Activated CD8-positive, alpha-beta memory T cell treated with anti-CD3 and anti-CD28 coated beads for 1 hour (primary cell): ENCODE data around the gene FBXO36.
"Not testable (repeated sequence)": the region's sequence is repeated elsewhere in the genome, so short reads cannot be mapped to it uniquely, and the experiment has no call there.

Source experiments
- DNase-seq, 2 donors: peaks; one replicate each; pipeline ENCODE4 v3.0.0-alpha.2; 2020; ENCODE audit warnings: low read depth in 1 of 2; ENCODE audit errors: extremely low read depth in 1 of 2

The FBXO36 gene, protein sequence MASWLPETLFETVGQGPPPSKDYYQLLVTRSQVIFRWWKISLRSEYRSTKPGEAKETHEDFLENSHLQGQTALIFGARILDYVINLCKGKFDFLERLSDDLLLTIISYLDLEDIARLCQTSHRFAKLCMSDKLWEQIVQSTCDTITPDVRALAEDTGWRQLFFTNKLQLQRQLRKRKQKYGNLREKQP

DNA sequence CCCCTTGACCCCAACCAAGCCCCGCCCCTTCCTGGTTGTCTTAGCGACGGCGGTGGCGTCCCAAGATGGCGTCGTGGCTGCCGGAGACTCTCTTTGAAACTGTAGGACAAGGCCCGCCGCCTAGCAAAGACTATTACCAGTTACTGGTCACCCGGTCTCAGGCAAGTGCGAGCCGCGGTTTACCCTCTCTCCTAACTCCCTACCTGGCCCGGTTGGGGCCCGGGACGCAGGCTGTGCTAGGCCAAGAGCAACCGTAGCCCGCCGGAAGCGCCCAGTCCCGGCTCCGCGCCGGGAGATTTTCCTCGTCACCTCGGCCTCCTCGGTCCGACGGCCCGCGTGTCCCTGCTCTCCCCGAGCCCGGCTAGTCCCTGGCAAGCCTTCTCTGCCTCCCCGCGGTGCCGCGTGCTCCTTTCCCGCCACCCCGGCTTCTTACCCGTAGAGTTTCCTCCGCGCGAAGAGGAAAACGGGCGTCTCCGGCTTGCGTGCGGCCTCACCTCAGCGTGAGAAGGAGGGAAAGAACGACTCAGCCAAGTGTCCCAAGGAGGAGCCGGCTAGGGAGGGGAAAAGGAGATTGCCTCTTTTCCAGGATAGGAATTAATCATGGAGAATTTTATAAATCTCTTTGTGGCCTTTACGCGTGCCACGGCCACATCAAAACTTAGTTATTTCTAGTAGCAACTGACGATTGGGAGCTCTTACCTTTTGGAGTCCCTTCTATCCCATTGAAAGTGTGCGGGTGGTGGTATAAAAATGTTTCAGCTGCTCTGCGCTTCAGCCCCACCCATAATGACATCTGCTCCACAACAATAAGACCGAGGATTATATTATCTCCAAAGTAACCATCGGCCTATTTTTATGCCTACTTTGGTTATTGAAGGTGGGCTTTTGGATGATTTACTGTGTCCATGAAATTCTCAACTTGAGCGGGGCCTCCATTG, at the start of gene FBXO36:
Gene FBXO36, plus strand, starts transcription at position 55 of the 938 bp plus-strand sequence. Its CDS starts 11 bp downstream, at position 66.
- DNase-seq, result peak in 1 of 2 donors; percentile 82

DNA sequence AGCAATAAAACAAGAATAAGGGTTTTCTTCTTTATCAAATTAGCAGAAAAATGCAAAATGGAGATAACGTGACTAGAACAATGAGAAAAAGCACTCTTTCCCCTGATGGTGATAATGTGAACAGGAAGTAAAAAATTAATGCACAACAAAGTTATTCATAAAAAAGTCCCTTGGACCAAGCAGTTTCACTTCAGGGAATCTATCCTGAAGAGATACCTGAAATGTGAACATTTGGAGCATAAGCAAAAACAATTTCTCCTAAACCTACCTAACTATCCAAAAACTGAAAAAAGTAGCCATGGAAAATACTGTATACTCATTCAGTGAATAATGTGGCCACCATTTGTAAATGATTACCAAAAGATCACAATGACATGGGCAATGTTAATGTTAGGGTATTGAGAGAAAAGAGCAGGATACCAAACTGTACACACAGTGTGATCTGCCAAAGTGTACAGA, 49.2 kb upstream of the FBXO36 start:
- no peak for DNase-seq

DNA sequence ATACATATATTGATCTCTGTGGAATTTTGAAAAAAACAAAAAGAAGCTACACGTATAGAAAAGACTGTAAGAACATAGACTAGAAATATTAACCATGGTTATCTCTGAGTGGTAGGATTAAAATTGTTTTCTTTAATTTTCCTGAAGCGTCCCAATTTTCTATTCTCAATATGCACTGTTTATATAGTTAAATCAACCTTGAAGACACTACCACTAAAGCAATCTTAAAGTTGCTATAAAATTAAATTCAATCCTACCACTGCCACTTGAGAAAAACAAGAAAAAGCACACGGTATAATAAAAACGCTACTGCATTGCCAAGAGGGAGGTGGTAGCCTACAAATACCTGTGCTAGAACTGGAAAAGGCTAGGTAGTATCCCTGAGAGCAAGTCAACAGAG, 47.7 kb upstream of the FBXO36 start:
- DNase-seq, result no peak

DNA sequence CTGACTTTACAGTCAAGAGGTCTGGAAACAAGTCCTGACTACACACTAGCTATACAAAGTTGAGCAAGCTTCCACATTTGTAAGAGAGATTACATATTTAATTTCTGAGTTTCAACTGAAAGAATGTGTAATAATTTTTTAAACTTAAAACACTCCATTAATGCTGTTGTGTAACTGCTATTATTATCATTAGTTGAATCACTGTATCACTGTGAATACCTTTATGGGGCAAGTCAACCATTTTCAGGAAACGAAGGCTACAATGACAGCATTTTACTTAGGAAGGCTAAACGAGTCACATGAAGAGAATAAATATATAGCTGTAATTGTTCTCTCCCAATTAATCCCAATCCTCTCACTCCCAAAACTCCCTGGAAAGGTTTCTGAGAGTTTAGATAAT, 46.8 kb upstream of the FBXO36 start:
- no peak for DNase-seq

DNA sequence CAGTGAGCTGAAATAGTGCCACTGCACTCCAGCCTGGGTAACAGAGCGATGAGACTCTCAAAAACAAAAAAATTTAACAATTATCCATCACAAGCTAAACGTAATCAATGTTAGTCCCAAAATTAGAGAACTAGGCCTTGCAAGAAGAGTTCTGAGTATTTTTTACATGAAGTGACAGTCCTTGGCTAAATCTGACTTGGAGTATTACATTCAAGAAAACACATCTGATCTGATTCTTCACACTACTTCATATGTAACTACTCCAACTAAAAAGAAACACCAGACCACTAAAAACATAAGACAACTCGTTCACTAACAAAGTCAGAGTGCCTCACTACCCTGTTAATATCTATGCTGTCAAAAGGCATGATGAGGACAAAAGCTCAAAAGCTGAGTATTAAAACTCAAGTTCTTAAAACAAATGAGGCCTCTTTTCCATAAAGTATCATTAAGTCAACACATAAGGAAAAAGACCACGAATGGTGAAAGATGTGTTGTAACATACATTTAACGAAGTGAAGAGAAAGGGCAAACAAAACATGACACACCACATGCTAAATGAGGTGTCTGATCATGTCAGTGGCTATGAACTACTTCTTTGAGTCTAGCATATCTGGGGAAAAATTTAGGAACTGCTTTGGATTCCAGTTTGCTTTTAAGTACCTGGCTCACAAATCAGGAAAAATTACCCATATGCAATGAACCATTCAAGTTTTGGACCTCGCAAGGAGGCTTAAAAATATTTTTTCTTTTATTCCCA, 42.9 kb upstream of the FBXO36 start:
- DNase-seq, result no peak

DNA sequence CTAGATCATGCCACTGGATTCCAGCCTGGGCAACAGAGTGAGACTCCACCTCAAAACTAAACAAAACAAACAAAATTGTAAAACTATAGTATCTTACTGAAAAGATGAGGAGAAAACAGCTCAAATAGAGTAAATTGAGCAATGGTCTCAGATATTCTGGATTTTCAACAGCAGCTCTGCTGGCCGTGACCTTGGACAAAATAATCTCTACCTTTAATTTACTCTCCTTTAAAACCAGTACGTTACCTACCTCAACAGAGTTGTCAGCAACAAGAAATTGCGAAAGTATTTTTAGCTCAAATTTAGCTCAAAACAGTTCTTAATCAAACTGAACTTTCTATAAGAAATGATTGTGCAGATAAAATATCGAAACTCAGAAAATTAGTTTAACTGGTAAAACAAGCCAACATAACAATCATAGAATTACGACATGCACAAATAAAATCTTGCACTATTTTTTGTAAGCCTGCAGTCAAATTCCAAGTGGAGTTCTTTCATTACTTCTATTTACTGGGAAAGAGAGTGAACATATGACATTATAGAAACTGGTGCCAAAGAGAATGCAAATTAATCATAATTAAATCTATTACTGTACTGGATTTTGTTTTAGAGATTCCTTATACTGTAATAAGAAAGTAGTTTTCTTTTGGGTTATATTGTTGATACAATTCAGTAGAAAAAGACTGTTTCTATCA, 41.3 kb upstream of the FBXO36 start:
- DNase-seq, result no peak

DNA sequence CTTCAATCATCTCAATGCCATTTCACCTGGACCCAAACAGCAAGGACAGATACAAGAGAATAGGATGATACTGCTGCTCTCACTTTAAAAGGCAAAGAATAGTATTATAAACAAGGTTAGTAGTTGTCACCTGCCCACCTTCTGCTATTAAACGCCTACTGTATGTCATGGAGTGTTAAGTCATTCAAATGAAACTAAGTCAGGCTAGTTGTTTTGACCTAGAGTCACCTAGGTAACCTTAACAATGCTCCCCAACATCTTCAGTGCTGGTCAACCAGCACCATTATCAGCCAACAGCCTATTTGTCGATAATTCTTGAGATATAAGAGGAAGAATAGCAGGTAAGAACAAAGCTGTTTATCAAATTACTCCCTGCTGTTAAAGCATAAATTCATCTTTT, 39.7 kb upstream of the FBXO36 start:
- no peak for DNase-seq

DNA sequence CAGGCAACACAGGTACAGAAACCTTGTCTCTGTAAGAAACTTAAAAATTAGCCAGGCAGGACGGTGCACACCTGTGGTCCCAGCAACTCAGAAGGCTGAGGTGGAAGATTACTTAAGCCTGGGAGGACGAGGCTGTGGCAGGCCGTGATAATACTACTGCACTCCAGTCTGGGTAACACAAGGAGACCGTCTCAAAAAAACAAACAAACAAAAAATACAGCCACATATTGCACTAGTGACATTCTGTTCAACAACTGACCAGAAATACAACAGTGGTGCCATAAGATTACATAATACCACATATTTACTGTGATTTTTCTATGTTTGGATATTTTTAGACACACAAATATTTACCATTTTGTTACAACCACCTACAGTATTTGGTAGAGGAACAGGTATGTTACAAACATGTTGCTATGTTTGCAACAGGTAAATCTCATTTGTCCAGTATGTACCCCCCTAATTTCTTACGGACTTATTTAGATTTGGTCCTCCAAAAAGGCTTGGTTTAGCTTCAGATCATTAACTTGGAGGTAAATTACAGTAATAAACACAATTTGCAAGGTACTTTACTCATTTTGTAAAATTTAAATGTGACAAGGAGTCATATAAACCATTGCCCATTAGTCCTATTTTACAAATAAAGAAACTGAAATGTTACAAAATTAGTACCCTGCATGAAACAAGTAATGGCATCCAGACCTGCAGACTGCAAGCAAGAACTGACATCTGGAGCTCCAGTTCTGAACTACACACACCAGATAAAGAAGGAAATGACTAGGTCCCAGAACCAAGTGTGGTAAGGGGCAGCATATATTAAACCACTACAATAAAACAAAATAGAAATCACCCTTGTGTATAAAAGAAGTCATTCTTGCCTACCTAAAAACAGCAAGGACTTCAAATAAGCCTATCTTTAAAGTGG, 37.3 kb upstream of the FBXO36 start:
- DNase-seq, result no peak

DNA sequence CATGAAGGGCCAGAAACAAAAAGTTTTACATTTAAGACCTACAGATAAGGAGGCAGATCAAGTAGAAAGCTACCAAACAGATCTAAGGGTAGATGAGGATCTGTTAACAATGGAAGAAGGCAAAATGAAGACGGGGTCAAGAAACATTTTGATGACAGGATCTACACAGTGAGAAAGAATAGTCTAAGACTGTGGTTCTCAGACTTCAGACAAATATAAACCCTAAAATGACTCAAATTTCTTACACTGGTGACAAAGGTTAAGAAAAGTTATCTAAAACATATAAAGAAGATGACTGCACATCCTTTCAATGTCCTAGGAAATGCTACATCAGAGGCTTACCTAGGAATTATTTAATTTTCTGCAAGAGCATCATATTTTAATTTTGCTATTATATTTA, 34.9 kb upstream of the FBXO36 start:
- DNase-seq, result no peak

DNA sequence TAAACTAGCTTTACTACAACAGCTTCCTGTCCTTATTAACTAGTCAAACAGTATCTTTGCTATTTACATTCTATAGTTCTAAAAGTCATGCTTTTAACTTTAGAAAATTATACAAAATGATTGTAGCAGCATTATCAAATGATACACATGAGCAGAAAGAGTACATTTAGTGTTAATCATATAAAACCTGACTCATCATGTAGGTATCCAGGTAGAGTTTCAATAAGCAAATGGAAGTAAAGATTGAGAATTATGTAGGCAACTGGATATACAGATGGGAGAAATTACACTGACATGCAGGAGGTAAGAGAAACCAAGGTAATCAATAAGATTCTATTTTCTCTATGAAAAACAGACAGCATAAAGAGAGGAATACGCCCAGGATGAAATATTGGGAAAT, 34.3 kb upstream of the FBXO36 start:
- no peak for DNase-seq

DNA sequence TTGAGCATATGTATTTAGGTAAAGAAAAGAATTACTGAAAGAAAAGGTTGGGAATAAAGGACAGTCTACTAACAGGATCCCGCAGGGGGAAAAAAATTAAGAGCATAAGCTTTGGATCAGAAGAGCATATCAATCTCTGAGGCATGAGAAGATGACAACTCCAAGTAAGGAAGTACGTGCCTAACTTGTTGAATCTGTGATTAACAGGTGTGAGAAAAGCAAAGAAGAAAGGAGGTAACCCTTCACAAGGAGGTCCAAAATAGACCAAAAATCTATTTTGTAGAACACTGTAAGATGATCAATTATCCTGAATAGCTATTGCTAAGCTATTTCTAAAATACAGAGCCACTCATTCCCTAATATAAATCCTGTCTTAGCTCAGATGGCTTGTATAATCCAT, 33.3 kb upstream of the FBXO36 start:
- DNase-seq, result no peak

DNA sequence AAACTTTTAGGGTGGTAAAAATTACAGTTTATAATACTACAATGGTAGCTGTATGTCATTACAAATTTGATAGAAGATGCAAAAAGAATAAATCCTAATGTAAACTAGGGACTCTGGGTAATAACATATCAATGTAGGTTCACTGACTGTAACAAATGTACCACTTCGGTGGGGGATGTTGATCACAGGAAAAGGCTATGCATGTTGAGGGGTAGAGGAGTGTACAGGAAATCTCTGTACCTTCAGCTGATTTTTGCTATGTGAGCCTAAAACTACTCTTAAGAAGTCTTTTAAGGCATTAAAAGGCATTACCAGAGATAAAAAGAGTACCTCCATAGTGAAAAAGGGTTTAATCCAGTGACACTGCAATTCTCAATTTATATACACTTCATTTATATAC, 25.4 kb upstream of the FBXO36 start:
- DNase-seq, result no peak

DNA sequence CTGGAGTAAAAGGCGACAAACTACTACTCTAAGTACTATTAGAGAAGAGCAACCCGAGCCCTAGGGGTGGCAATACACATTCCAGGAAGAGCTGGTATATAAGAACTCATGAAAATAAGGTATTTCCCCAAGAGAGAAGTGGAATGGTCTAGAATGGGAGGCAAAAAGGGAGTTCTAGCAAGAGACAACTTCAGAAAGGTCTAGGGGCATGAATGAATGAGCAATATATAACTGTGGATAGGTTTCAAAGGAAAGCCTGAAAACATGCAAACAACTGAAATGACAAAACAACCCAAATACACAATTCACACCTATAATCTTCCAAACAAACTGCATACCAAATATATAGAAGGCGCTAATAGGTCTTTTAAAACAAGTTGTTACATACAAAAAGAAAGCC, 22.7 kb upstream of the FBXO36 start:
- DNase-seq, result no peak

DNA sequence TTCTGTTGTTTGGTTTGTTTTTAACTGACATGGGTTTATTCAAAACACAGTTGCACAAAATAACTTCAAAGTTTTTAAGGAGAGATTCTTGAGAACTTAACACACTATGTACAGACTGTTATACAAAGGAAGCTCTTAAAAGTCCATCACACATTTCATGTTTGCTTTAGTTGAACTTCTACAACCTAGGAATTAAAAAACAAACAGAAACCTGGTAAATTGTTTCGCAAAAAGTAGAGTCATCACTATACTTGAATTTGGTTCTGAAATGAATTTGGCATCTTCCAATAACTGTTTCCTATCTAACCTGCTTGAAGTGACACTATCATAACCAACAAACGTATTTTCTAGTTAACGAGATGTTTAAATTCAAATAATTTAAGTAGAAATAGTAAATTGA, 22.3 kb upstream of the FBXO36 start:
- DNase-seq, result no peak

DNA sequence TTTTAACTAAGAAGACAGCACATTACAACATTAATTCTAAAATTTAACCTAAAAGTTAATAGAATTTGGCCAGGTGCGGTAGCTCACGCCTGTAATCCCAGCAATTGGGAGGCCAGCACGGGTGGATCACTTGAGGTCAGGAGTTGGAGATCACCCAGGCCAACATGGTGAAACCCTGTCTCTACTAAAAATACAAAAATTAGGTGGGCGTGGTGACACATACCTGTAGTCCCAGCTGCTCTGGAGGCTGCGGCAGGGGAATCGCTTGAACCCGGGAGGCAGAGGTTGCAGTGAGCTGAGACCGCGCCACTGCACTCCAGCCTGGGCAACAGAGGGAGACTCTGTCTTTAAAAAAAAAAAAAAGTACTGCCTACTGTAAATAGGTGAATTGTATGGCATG, 21.8 kb upstream of the FBXO36 start:
- DNase-seq, result not testable (repeated sequence)

DNA sequence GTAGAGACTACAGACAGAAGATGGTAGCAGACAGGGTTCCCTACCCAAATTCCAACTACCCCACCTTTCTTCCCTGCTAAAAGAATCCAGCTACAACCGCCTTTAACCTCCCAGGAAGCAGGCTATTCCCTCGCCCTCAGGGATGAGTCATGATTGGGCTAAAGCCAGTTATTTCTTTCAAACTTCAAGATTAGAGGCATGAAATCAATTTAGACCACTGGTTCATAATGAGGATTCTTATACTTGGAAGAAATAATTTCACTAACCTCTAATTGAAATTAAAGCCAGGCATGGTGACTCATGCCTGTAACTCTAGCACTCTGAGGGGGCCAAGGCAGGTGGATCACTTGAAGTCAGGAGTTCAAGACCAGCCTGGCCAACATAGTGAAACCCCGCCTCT, 20.5 kb upstream of the FBXO36 start:
- DNase-seq, result no peak

DNA sequence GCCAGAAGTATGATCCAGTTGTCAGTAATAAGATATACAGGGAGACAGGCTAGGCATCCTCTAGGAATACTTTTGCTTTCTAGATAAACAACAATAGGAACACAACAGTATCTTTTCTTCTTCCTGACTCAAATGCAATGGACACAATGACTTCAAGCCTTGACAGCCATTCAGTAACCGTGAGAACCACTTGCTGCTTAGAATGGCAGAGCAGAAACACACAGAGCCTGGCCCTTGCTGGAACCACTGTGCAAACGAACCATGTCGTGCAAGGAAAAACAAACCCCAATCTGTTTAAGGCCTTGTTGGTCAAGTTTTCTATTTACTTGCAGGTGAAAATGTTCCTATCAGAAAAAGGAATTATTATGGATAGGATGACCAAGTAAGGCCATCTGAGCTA, 19.3 kb upstream of the FBXO36 start:
- DNase-seq, result no peak

DNA sequence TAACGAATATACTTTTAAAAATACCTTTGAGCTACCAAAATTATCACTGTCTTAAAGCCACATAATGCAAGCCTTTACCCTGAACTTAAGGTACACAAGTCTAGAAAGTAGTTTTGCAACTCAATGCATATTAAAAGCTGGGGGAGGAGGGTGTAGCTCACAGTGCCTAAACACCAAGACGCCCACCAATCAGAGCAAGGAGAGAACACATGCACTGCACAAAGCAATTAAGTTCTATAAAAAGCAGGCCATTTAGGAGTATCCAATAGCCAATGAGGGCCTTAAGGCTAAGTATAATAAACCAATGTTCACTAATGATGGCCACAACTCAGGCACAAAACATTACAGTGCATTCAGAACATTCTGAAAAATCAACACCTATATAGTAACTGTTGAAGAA, 16.7 kb upstream of the FBXO36 start:
- no peak for DNase-seq

DNA sequence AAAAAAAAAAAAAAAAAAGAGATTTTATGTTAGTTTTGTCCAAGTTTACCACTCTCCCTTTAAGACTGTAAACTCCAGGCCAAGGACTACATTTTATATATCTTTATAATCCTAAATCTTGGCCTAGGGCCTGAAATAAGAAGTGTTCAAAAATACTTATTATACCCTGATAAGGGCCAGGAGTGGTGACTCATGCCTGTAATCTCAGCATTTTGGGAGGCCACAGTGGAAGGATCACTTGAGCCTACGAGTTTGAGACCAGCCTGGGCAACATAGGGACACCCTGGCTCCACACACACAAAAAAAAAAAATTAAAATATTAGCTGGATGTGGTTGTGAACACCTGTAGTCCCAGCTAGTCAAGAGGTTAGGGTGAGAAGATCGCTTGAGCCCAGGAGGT, 13.2 kb upstream of the FBXO36 start:
- no peak for DNase-seq
